Measurements from ENCODE around the gene IGF2. TPM values are rescaled to one million over a fixed set of nuclear protein-coding genes. Genes with fewer than 3 reads are reported as not detected.

IGF2 gene
- total RNA-seq, 1 donor from 2014 or later = 711 TPM

DNA sequence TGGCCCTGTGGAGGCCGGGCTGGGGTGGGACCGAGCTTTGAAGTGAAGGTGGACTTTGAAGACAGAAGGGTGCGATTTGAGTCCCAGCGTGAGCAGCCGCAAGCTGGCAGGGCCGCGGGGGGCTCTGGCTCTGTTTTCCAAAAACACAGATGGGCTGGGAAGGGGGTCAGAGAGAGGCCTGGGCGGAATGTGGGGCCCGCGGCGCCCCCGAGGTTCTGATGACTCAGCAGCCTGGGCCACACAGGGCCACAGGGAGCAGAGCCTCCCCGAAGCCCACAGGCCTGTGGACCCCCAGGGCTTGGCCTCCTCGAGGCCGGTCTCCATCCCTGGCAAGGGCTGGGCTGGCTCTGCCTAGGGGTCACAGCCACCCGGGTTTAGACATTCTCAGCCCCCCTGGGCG lies 15.7 kb upstream of the IGF2 start:
- no peak overlapping the region for H3K27ac ChIP-seq (ENCODE audit: low read depth, low read length)
- H3K27me3 ChIP-seq (ENCODE audit: control insufficient read depth in 3 of 3, insufficient read depth in 3 of 3, low read length in 3 of 3) = peaks cover 0 to 28% (median 10%) of the 10 kb centered on the region in 3 donors
- peaks cover 20 to 30% (median 22%) of the 10 kb centered on the region in 3 donors for H3K4me1 ChIP-seq (ENCODE audit: control insufficient read depth in 3 of 3, insufficient read depth in 3 of 3, low read length in 3 of 3)
- no peak overlapping the region for H3K4me3 ChIP-seq (ENCODE audit: low read length in 3 of 3)
- no peak overlapping the region for H3K9ac ChIP-seq (ENCODE audit: low read depth in 1 of 3, low read length in 3 of 3)
- no peaks in the 10 kb centered on the region for H3K9me3 ChIP-seq (ENCODE audit: control insufficient read depth in 3 of 3, low read length in 3 of 3)
- no peaks in the 10 kb centered on the region for H3K36me3 ChIP-seq (ENCODE audit: control insufficient read depth in 3 of 3, insufficient read depth in 3 of 3, low read length in 3 of 3)

DNA sequence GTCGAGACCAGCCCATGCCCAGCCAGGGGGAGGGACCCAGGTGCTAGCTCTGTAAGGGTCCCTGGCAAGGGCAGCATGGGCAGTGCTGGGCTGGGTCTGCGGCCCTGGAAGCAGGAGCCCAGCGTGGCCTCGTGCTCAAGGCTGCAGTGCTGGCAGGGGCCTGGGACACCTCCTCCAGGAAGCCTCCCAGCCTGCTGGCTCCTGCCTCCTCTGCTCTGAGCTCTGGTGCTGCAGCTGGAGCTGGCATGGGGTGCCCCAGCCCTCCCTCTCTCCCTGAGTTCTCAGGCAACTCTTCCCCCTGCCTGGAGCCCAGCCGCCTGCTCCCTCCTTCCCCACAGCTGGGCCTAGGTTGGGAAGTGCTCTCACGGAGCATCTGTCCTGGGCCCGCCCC lies 15.0 kb upstream of the IGF2 start:
- peaks cover 2 to 24% (median 14%) of the 10 kb centered on the region in 3 donors for H3K27me3 ChIP-seq (ENCODE audit: control insufficient read depth in 3 of 3, insufficient read depth in 3 of 3, low read length in 3 of 3)
- H3K27ac ChIP-seq (ENCODE audit: low read depth, low read length) = no peak overlapping the region
- no peaks in the 10 kb centered on the region for H3K9me3 ChIP-seq (ENCODE audit: control insufficient read depth in 3 of 3, low read length in 3 of 3)
- H3K9ac ChIP-seq (ENCODE audit: low read depth in 1 of 3, low read length in 3 of 3) = no peak overlapping the region
- H3K4me3 ChIP-seq (ENCODE audit: low read length in 3 of 3) = no peak overlapping the region
- peaks cover 27 to 37% (median 29%) of the 10 kb centered on the region in 3 donors for H3K4me1 ChIP-seq (ENCODE audit: control insufficient read depth in 3 of 3, insufficient read depth in 3 of 3, low read length in 3 of 3)
- H3K36me3 ChIP-seq (ENCODE audit: control insufficient read depth in 3 of 3, insufficient read depth in 3 of 3, low read length in 3 of 3) = no peaks in the 10 kb centered on the region

DNA sequence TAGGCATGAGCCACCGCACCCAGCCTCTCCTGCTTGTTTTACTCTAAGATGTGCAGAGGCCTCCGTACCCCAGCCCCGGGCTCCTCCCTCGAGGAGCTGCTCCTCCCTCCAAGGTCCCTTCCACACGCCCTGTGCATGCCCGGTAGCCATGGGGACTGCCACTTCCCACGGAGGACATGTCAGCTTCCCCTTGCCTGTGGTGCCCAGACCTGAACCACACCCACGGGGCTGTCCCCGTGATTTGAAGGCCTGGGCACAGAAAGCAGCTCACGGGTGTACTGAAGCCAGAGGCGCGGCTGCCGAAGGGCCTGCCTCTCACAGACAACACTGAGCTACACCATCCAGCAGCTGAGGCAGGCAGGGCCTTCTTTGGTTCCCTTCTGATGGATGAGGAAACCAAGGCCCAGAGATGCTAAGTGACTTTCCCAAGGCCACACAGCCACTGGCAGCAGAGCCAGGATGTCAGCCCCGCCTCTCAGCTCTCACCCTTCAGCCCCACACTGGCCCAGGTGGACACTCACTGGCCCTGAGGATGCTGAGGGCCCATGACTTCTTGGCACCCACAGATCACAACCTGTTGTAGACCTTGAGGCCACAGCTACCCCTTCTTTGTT lies 14.5 kb upstream of the IGF2 start:
- Histone ChIP-seq H3K36me3 (ENCODE audit: control insufficient read depth in 3 of 3, insufficient read depth in 3 of 3, low read length in 3 of 3) (no peaks in the 10 kb centered on the region), H3K9me3 (ENCODE audit: control insufficient read depth in 3 of 3, low read length in 3 of 3) (no peaks in the 10 kb centered on the region), H3K27ac (ENCODE audit: low read depth, low read length) (no peak overlapping the region), H3K9ac (ENCODE audit: low read depth in 1 of 3, low read length in 3 of 3) (no peak overlapping the region), H3K27me3 (ENCODE audit: control insufficient read depth in 3 of 3, insufficient read depth in 3 of 3, low read length in 3 of 3) (peaks cover 7 to 24% (median 19%) of the 10 kb centered on the region in 3 donors), H3K4me1 (ENCODE audit: control insufficient read depth in 3 of 3, insufficient read depth in 3 of 3, low read length in 3 of 3) (peaks cover 32 to 42% (median 33%) of the 10 kb centered on the region in 3 donors), H3K4me3 (ENCODE audit: low read length in 3 of 3) (no peak overlapping the region)

DNA sequence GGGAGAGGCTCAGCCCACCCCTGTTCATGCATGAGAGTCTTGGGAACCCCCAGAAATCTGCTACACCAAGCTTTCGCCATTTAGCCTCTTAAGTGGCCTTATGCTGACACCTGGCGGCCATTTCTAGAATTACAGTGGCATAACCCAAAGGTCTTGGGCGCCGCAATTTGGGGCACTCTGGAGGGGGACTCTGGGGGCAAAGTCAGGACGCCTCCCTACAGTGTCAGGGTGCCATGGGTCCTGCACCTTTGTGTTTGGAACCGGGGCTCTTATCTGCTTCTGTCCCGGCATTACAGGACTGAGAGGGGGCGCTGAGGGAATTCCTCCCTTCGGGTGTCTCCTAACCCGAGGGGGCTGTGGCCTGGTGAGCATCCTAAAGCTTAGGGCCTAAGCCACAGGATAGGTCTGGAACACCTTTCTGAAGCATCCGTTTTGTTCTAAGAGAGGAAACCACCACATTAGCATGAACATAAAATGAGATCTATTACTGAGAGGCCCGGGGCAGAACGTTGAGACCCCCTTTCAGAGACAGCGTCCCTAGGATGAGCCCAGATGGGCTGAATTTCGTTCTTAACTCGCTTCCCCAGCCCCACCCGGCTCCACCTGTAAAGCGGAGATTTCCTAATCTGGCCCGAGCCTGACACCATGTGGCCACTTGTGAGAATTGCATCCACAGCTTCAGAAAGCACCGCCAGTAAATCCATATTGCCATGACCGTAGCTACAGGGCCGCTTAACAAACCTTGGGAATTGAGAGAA lies 12.5 kb upstream of the IGF2 start:
- H3K9ac ChIP-seq (ENCODE audit: low read depth in 1 of 3, low read length in 3 of 3) = peak overlapping the region in 2 of 3 donors; percentile 40 to 61
- no peak overlapping the region for H3K27ac ChIP-seq (ENCODE audit: low read depth, low read length)
- no peak overlapping the region for H3K4me3 ChIP-seq (ENCODE audit: low read length in 3 of 3)
- H3K27me3 ChIP-seq (ENCODE audit: control insufficient read depth in 3 of 3, insufficient read depth in 3 of 3, low read length in 3 of 3) = peaks cover 10 to 35% (median 22%) of the 10 kb centered on the region in 3 donors
- H3K36me3 ChIP-seq (ENCODE audit: control insufficient read depth in 3 of 3, insufficient read depth in 3 of 3, low read length in 3 of 3) = no peaks in the 10 kb centered on the region
- no peaks in the 10 kb centered on the region for H3K9me3 ChIP-seq (ENCODE audit: control insufficient read depth in 3 of 3, low read length in 3 of 3)
- H3K4me1 ChIP-seq (ENCODE audit: control insufficient read depth in 3 of 3, insufficient read depth in 3 of 3, low read length in 3 of 3) = peaks cover 29 to 43% (median 32%) of the 10 kb centered on the region in 3 donors

DNA sequence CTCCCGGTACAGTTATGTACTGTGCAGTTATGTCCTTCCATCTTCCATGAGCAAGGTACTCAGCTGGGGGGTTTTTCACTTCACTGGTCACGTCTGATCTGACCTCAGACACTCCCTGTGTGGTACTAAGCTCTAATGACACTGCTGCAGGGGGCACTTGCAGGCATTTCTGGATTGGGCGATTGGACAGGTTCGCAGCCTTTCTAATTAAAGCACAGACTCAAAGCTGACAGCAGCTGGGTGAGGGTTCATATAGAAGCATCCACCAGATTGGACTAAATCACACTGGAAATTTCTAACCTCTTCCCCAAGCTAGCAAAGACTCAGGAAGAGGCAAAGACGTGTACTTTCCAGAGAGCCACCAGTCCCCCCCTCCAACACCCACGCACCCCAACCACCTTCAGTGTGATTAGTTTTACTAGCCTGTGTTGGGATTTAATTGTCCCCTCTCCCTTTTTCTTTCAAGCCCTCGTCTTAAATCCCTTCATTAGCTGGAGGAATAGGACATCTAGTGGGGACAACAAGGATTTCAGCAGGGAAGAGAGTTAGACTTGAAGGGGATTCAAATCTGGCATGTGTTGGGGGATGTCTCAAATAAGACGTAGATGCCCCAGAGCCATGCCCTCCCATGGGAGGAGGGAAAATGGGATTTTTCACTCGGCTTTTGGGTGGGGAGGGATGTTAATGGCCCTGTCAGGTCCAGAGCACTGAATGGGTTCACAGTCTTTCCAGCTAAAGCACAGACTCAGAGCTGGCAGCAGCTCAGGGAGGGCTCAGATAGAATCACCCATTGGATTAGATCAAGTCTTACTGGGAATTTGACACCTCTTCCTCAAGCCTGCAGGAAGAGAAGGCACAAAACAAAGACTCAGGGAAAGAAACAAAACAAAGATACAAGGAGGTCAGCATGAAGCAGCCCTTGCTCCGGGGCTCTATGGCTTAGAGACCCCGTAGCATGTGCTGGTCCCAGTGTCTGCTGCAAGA lies 11.0 kb upstream of the IGF2 start:
- H3K9ac ChIP-seq (ENCODE audit: low read depth in 1 of 3, low read length in 3 of 3) = peak overlapping the region in 2 of 3 donors; percentile 32 to 34
- no peak overlapping the region for H3K27ac ChIP-seq (ENCODE audit: low read depth, low read length)
- no peak overlapping the region for H3K4me3 ChIP-seq (ENCODE audit: low read length in 3 of 3)
- H3K36me3 ChIP-seq (ENCODE audit: control insufficient read depth in 3 of 3, insufficient read depth in 3 of 3, low read length in 3 of 3) = no peaks in the 10 kb centered on the region
- no peaks in the 10 kb centered on the region for H3K9me3 ChIP-seq (ENCODE audit: control insufficient read depth in 3 of 3, low read length in 3 of 3)
- peaks cover 27 to 40% (median 31%) of the 10 kb centered on the region in 3 donors for H3K4me1 ChIP-seq (ENCODE audit: control insufficient read depth in 3 of 3, insufficient read depth in 3 of 3, low read length in 3 of 3)
- peaks cover 22 to 47% (median 34%) of the 10 kb centered on the region in 3 donors for H3K27me3 ChIP-seq (ENCODE audit: control insufficient read depth in 3 of 3, insufficient read depth in 3 of 3, low read length in 3 of 3)

DNA sequence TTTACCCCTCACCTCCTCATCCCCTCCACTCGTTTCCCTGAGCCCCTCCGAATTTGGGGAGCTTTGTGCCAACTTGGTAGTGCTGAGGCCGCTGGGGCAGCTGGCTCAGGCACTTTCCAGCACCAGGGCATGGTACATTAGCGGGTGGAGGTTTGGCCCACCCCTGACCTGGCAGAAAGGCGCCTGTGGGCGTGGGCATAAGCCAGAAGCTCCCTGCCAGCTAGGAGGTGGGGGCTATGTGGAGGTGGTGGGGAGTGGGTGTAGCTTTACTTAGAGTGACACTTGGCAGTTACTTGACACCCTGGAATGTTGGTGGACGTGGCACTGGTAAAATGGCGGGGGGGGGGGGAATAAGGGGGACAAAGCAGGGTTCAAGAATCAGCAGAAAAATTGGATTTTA lies 10.3 kb upstream of the IGF2 start:
- Histone ChIP-seq H3K9ac (ENCODE audit: low read depth in 1 of 3, low read length in 3 of 3) (peak overlapping the region in 1 of 3 donors; percentile 50), H3K27me3 (ENCODE audit: control insufficient read depth in 3 of 3, insufficient read depth in 3 of 3, low read length in 3 of 3) (peaks cover 27 to 53% (median 41%) of the 10 kb centered on the region in 3 donors), H3K36me3 (ENCODE audit: control insufficient read depth in 3 of 3, insufficient read depth in 3 of 3, low read length in 3 of 3) (no peaks in the 10 kb centered on the region), H3K4me1 (ENCODE audit: control insufficient read depth in 3 of 3, insufficient read depth in 3 of 3, low read length in 3 of 3) (peaks cover 28 to 40% (median 31%) of the 10 kb centered on the region in 3 donors), H3K4me3 (ENCODE audit: low read length in 3 of 3) (no peak overlapping the region), H3K9me3 (ENCODE audit: control insufficient read depth in 3 of 3, low read length in 3 of 3) (no peaks in the 10 kb centered on the region), H3K27ac (ENCODE audit: low read depth, low read length) (no peak overlapping the region)

DNA sequence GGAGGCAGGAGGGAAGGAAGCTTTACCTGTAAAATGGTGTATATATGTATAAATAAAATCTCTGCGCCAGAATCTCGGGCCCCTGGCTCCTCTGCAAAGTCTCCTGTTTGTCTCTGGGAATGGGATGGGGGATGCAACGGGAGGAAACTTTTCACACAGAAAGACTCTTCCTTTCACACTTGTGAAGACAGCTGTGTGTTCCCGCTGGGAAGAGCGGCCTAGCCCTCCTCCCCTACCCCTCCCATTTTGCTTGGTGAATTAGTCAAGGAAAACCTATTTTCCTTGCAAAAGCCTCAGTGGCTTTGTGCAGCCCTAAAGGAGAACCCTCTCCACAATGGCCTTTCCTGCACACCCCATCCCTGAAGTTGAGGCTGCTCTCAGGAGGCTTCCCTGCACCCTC lies 9.4 kb upstream of the IGF2 start:
- Histone ChIP-seq H3K9me3 (ENCODE audit: control insufficient read depth in 3 of 3, low read length in 3 of 3) (no peaks in the 10 kb centered on the region), H3K36me3 (ENCODE audit: control insufficient read depth in 3 of 3, insufficient read depth in 3 of 3, low read length in 3 of 3) (no peaks in the 10 kb centered on the region), H3K27ac (ENCODE audit: low read depth, low read length) (no peak overlapping the region), H3K4me1 (ENCODE audit: control insufficient read depth in 3 of 3, insufficient read depth in 3 of 3, low read length in 3 of 3) (peaks cover 31 to 48% (median 33%) of the 10 kb centered on the region in 3 donors), H3K9ac (ENCODE audit: low read depth in 1 of 3, low read length in 3 of 3) (no peak overlapping the region), H3K27me3 (ENCODE audit: control insufficient read depth in 3 of 3, insufficient read depth in 3 of 3, low read length in 3 of 3) (peaks cover 35 to 61% (median 45%) of the 10 kb centered on the region in 3 donors), H3K4me3 (ENCODE audit: low read length in 3 of 3) (no peak overlapping the region)

DNA sequence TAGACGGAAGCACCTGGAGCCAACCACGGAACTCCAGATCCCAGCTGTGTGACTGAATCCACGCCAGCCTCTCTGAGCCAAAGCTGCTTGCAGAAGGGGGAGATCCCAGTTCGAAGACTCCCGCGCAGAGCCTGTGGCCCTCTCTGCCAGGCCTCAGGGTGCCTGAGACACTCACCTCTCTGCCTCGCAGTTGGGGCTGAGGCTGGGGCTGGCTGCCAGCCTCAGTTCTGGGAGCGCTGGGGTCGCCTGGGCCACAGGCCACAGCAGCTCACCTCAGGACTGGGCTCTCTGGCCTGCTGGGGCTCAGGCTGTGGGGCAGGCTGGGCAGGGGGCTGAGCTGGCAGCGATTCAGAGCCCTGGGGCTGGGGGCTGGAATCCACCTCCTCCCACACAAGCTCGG lies 8.2 kb upstream of the IGF2 start:
- H3K4me1 ChIP-seq (ENCODE audit: control insufficient read depth in 3 of 3, insufficient read depth in 3 of 3, low read length in 3 of 3) = peaks cover 31 to 53% (median 33%) of the 10 kb centered on the region in 3 donors
- no peaks in the 10 kb centered on the region for H3K9me3 ChIP-seq (ENCODE audit: control insufficient read depth in 3 of 3, low read length in 3 of 3)
- H3K4me3 ChIP-seq (ENCODE audit: low read length in 3 of 3) = no peak overlapping the region
- no peak overlapping the region for H3K9ac ChIP-seq (ENCODE audit: low read depth in 1 of 3, low read length in 3 of 3)
- H3K27me3 ChIP-seq (ENCODE audit: control insufficient read depth in 3 of 3, insufficient read depth in 3 of 3, low read length in 3 of 3) = peaks cover 46 to 72% (median 55%) of the 10 kb centered on the region in 3 donors
- no peaks in the 10 kb centered on the region for H3K36me3 ChIP-seq (ENCODE audit: control insufficient read depth in 3 of 3, insufficient read depth in 3 of 3, low read length in 3 of 3)
- no peak overlapping the region for H3K27ac ChIP-seq (ENCODE audit: low read depth, low read length)

DNA sequence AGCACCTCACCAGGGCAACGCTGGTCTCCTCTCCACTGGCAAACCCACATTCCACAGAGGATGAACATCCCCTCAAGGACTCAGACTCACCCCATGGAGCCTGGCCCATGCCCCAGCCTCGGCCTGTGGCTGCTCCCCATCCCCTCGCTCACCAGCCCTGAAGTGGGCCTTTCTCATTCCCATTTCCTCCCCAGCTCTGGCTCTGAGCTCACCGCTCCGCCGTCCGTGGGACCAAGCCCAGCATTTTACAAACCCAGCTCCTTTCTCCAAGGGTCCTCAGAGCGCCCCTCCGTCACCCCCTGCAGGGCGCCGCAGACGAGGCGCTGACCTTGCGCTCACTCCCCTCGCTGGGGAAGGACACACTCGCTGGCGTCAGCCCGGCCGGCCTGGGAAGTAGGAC lies 6.9 kb upstream of the IGF2 start:
- H3K4me1 ChIP-seq (ENCODE audit: control insufficient read depth in 3 of 3, insufficient read depth in 3 of 3, low read length in 3 of 3) = peaks cover 23 to 44% (median 25%) of the 10 kb centered on the region in 3 donors
- no peak overlapping the region for H3K9ac ChIP-seq (ENCODE audit: low read depth in 1 of 3, low read length in 3 of 3)
- H3K27me3 ChIP-seq (ENCODE audit: control insufficient read depth in 3 of 3, insufficient read depth in 3 of 3, low read length in 3 of 3) = peaks cover 60 to 82% (median 61%) of the 10 kb centered on the region in 3 donors
- H3K9me3 ChIP-seq (ENCODE audit: control insufficient read depth in 3 of 3, low read length in 3 of 3) = no peaks in the 10 kb centered on the region
- H3K27ac ChIP-seq (ENCODE audit: low read depth, low read length) = no peak overlapping the region
- no peak overlapping the region for H3K4me3 ChIP-seq (ENCODE audit: low read length in 3 of 3)
- H3K36me3 ChIP-seq (ENCODE audit: control insufficient read depth in 3 of 3, insufficient read depth in 3 of 3, low read length in 3 of 3) = no peaks in the 10 kb centered on the region
